GM23338 (cell line): ENCODE results near the gene GPR39. TPM values are rescaled to one million over a fixed set of nuclear protein-coding genes. Genes with fewer than 3 reads are reported as not detected.

Experiments used
- ATAC-seq: fragments of 200-7000 bp; cut with Tn5 transposase; 3 replicates; pipeline ENCODE4 v1.9.1; 2020
- DNase-seq: peaks from one replicate; pipeline ENCODE4 v3.0.0-alpha.2; 2015; ENCODE audit warnings: low spot score
- H2AFZ ChIP-seq: fragments of 200-600 bp; sonication (generic); 2 replicates; pipeline ENCODE4 v1.8.0; 2016; ENCODE audit warnings: antibody characterized with exemption, mild to moderate bottlenecking, moderate library complexity
- H3F3A ChIP-seq: fragments of 200-600 bp; sonication (generic); replicated peaks from 2 replicates; pipeline ENCODE4 v1.8.0; 2017; ENCODE audit warnings: antibody characterized with exemption, mixed run types, low read depth
- H3K27ac ChIP-seq: fragments of 200-600 bp; sonication (generic); 2 replicates; pipeline ENCODE4 v1.6.1; 2016; ENCODE audit warnings: low read depth
- H3K27me3 ChIP-seq: fragments of 200-600 bp; sonication (generic); 2 replicates; pipeline ENCODE4 v1.8.0; 2016; ENCODE audit warnings: mild to moderate bottlenecking, mixed run types, moderate library complexity; ENCODE audit not compliant: insufficient read depth
- H3K36me3 ChIP-seq: fragments of 200-600 bp; sonication (generic); 2 replicates; pipeline ENCODE4 v1.8.0; 2016; ENCODE audit warnings: mild to moderate bottlenecking; ENCODE audit not compliant: insufficient read depth
- H3K4me1 ChIP-seq: fragments of 200-600 bp; sonication (generic); 2 replicates; pipeline ENCODE4 v1.8.0; 2016; ENCODE audit warnings: mild to moderate bottlenecking, moderate library complexity; ENCODE audit not compliant: insufficient read depth
- H3K4me2 ChIP-seq: fragments of 200-600 bp; sonication (generic); 2 replicates; pipeline ENCODE4 v1.7.1; 2017; ENCODE audit warnings: mixed run types
- H3K4me3 ChIP-seq: fragments of 200-600 bp; sonication (generic); 2 replicates; pipeline ENCODE4 v1.6.1; 2016; ENCODE audit warnings: mixed run types
- H3K79me2 ChIP-seq: fragments of 200-600 bp; sonication (generic); replicated peaks from 2 replicates; pipeline ENCODE4 v1.8.0; 2017; ENCODE audit warnings: mild to moderate bottlenecking; ENCODE audit not compliant: insufficient read depth
- H3K9me2 ChIP-seq: fragments of 200-600 bp; sonication (generic); 2 replicates; pipeline ENCODE4 v1.8.0; 2017; ENCODE audit not compliant: insufficient read depth
- H4K20me1 ChIP-seq: fragments of 200-600 bp; sonication (generic); replicated peaks from 2 replicates; pipeline ENCODE4 v1.8.0; 2017; ENCODE audit warnings: mild to moderate bottlenecking; ENCODE audit not compliant: insufficient read depth
- H3K27ac Mint-ChIP-seq: 2 replicates; pipeline ENCODE4 v1.8.0; 2020; ENCODE audit warnings: inconsistent platforms, mild to moderate bottlenecking, moderate library complexity, mixed read lengths
- H3K27me3 Mint-ChIP-seq: 3 replicates; pipeline ENCODE4 v1.8.0; 2022; ENCODE audit warnings: low read depth, mild to moderate bottlenecking, moderate library complexity, mixed read lengths, inconsistent platforms; ENCODE audit not compliant: insufficient read depth, poor library complexity
- H3K36me3 Mint-ChIP-seq: 3 replicates; pipeline ENCODE4 v1.8.0; 2021; ENCODE audit warnings: low read depth, mild to moderate bottlenecking, inconsistent platforms, moderate library complexity, mixed read lengths
- H3K4me1 Mint-ChIP-seq: 3 replicates; pipeline ENCODE4 v1.8.0; 2020; ENCODE audit warnings: mild to moderate bottlenecking, inconsistent platforms, mixed read lengths
- H3K4me3 Mint-ChIP-seq: 3 replicates; pipeline ENCODE4 v1.8.0; 2021; ENCODE audit warnings: moderate library complexity, mild to moderate bottlenecking, inconsistent platforms, mixed read lengths
- H3K9me3 Mint-ChIP-seq: 3 replicates; pipeline ENCODE4 v1.8.0; 2020; ENCODE audit warnings: moderate library complexity, mild to moderate bottlenecking, inconsistent platforms, mixed read lengths
- CREB1 ChIP-seq: fragments of 250-450 bp; sonication (Bioruptor Pico); IDR thresholded peaks from 2 replicates; pipeline ENCODE4 v1.5.0; 2020; ENCODE audit warnings: low read depth, mild to moderate bottlenecking, moderate library complexity
- EZH2 ChIP-seq: fragments of 200-600 bp; sonication (generic); IDR thresholded peaks from one replicate; pipeline ENCODE4 v1.8.0; 2017; ENCODE audit warnings: antibody characterized with exemption, mild to moderate bottlenecking, low read depth; ENCODE audit not compliant: unreplicated experiment
- EZH2phosphoT487 ChIP-seq: fragments of 200-600 bp; sonication (generic); IDR thresholded peaks from one replicate; pipeline ENCODE4 v1.8.1; 2018; ENCODE audit warnings: antibody characterized with exemption; ENCODE audit not compliant: unreplicated experiment
- JUNB ChIP-seq: IDR thresholded peaks from one replicate; pipeline ENCODE4 v1.6.1; 2016; ENCODE audit warnings: antibody characterized with exemption; ENCODE audit not compliant: unreplicated experiment
- NANOG ChIP-seq: IDR thresholded peaks from 2 replicates; pipeline ENCODE4 v1.6.1; 2016; ENCODE audit warnings: antibody characterized with exemption, borderline replicate concordance
- POLR2AphosphoS5 ChIP-seq: IDR thresholded peaks from 2 replicates; pipeline ENCODE4 v1.6.1; 2016; ENCODE audit warnings: antibody characterized with exemption, low read depth
- STAT1 ChIP-seq: IDR thresholded peaks from one replicate; pipeline ENCODE4 v1.6.1; 2016; ENCODE audit warnings: antibody characterized with exemption; ENCODE audit not compliant: unreplicated experiment
- ZNF114 ChIP-seq: fragments of 250-450 bp; sonication (Bioruptor Pico); IDR thresholded peaks from 2 replicates; pipeline ENCODE4 v1.5.0; 2020; ENCODE audit warnings: mild to moderate bottlenecking, moderate library complexity
- ZNF331 ChIP-seq: fragments of 250-450 bp; sonication (Bioruptor Pico); IDR thresholded peaks from 2 replicates; pipeline ENCODE4 v1.5.0; 2020; ENCODE audit warnings: low read depth, mild to moderate bottlenecking, moderate library complexity
- polyA plus RNA-seq: library from polyadenylated mRNA; unstranded; fragments of >200 nt; fragmentation: Nextera tagmentation; extraction: Ambion mirVana; gene quantifications from 2 replicates; pipeline ENCODE4 v1.2.1, GENCODE V29; 2016
- total RNA-seq: library from RNA; depleted of rRNA; stranded (reverse); fragments of >200 nt; shearing (Covaris generic); gene quantifications from 2 replicates; pipeline ENCODE4 v1.2.3, GENCODE V29; 2014
- TF ChIP-seq, protein P1 (sequence below): IDR thresholded peaks from one replicate; pipeline ENCODE4 v1.6.1; 2018; ENCODE audit warnings: antibody characterized with exemption; ENCODE audit not compliant: unreplicated experiment
- TF ChIP-seq, protein P2 (sequence below): IDR thresholded peaks from 2 replicates; pipeline ENCODE4 v1.6.1; 2016; ENCODE audit warnings: antibody characterized with exemption
- TF ChIP-seq, protein P3 (sequence below), 2 experiments: fragments of 200-600 bp in 1 of 2; sonication (generic) in 1 of 2; conservative IDR thresholded peaks; 2 replicates each; pipeline versions ENCODE4 v1.5.1 to v1.6.1; 2016 to 2017; ENCODE audit warnings: antibody characterized with exemption in 2 of 2, low read depth in 2 of 2, mild to moderate bottlenecking in 2 of 2, moderate library complexity in 1 of 2
- TF ChIP-seq, protein P4 (sequence below): fragments of 250-450 bp; sonication (Bioruptor Pico); IDR thresholded peaks from 2 replicates; pipeline ENCODE4 v1.5.0; 2020; ENCODE audit warnings: mild to moderate bottlenecking, moderate library complexity

The GPR39 gene
- total and polyA plus RNA-seq, 2 experiments from 2014 or later = 0.55 to 1.9 TPM

DNA sequence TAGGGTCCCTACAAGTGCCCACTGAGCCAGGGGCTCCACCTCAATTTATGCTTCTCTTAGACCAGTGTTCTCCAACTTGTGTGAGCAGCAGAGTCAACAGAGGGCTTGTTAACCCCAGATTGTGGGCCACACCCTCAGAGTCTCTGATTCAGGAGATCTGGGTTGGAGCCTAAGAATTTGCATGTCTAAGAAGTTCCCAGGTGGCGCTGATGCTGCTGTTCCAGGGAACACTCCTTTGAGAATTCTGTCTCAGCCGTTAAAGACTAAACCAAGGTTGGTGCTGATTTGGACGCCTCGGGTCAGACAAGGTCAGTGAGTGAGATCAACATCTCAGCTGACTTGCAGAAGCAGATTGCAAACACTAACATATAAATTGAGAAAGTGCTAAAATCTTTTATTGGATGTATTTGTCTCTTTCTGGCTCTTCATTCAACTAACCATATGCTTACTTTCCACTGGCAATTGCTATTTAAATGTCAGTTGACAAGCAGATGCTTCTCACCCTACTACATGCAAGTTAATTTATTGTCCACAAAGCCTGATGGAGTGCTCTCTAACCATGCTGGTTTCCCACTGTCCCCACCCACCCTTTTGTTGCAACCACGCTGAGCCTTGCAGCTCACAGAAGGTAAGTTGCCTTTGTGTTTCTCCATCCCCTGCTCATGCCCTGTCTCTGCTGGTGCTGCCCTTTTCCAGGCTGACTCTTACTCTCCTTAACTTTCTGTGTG is 221.9 kb downstream of the GPR39 start:
- no peaks in the 10 kb centered on the region for H3K27me3 ChIP-seq
- no peak overlapping the region for H3K4me3 Mint-ChIP-seq
- DNase-seq = peak; percentile 17
- no peaks in the 10 kb centered on the region for H3K4me1 ChIP-seq
- no peaks in the 10 kb centered on the region for H4K20me1 ChIP-seq
- peaks cover 5% of the 10 kb centered on the region for H3K27me3 Mint-ChIP-seq
- no peak overlapping the region for H3K27ac Mint-ChIP-seq
- no peak overlapping the region for H3K4me2 ChIP-seq
- H3F3A ChIP-seq = no peaks in the 10 kb centered on the region
- H2AFZ ChIP-seq = no peak overlapping the region; the same call in 1 of the 2 replicates
- no peak for ATAC-seq
- no peak overlapping the region for H3K4me3 ChIP-seq
- no peaks in the 10 kb centered on the region for H3K36me3 ChIP-seq
- no peak overlapping the region for H3K27ac ChIP-seq
- peaks cover 18% of the 10 kb centered on the region for H3K4me1 Mint-ChIP-seq
- H3K36me3 Mint-ChIP-seq = no peaks in the 10 kb centered on the region
- TF ChIP-seq STAT1 (no peak), EZH2 (no peak), CREB1 (no peak), POLR2AphosphoS5 (no peak), EZH2phosphoT487 (no peak), ZNF114 (no peak), ZNF331 (CRISPR knock-in tag) (no peak), JUNB (no peak), NANOG (no peak)
- TF ChIP-seq, protein P1, sequence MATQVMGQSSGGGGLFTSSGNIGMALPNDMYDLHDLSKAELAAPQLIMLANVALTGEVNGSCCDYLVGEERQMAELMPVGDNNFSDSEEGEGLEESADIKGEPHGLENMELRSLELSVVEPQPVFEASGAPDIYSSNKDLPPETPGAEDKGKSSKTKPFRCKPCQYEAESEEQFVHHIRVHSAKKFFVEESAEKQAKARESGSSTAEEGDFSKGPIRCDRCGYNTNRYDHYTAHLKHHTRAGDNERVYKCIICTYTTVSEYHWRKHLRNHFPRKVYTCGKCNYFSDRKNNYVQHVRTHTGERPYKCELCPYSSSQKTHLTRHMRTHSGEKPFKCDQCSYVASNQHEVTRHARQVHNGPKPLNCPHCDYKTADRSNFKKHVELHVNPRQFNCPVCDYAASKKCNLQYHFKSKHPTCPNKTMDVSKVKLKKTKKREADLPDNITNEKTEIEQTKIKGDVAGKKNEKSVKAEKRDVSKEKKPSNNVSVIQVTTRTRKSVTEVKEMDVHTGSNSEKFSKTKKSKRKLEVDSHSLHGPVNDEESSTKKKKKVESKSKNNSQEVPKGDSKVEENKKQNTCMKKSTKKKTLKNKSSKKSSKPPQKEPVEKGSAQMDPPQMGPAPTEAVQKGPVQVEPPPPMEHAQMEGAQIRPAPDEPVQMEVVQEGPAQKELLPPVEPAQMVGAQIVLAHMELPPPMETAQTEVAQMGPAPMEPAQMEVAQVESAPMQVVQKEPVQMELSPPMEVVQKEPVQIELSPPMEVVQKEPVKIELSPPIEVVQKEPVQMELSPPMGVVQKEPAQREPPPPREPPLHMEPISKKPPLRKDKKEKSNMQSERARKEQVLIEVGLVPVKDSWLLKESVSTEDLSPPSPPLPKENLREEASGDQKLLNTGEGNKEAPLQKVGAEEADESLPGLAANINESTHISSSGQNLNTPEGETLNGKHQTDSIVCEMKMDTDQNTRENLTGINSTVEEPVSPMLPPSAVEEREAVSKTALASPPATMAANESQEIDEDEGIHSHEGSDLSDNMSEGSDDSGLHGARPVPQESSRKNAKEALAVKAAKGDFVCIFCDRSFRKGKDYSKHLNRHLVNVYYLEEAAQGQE = no peak
- TF ChIP-seq, protein P2, sequence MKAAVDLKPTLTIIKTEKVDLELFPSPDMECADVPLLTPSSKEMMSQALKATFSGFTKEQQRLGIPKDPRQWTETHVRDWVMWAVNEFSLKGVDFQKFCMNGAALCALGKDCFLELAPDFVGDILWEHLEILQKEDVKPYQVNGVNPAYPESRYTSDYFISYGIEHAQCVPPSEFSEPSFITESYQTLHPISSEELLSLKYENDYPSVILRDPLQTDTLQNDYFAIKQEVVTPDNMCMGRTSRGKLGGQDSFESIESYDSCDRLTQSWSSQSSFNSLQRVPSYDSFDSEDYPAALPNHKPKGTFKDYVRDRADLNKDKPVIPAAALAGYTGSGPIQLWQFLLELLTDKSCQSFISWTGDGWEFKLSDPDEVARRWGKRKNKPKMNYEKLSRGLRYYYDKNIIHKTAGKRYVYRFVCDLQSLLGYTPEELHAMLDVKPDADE = no peak
- TF ChIP-seq, protein P3, sequence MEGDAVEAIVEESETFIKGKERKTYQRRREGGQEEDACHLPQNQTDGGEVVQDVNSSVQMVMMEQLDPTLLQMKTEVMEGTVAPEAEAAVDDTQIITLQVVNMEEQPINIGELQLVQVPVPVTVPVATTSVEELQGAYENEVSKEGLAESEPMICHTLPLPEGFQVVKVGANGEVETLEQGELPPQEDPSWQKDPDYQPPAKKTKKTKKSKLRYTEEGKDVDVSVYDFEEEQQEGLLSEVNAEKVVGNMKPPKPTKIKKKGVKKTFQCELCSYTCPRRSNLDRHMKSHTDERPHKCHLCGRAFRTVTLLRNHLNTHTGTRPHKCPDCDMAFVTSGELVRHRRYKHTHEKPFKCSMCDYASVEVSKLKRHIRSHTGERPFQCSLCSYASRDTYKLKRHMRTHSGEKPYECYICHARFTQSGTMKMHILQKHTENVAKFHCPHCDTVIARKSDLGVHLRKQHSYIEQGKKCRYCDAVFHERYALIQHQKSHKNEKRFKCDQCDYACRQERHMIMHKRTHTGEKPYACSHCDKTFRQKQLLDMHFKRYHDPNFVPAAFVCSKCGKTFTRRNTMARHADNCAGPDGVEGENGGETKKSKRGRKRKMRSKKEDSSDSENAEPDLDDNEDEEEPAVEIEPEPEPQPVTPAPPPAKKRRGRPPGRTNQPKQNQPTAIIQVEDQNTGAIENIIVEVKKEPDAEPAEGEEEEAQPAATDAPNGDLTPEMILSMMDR (conservative IDR thresholded peaks at IDR 0.05; ENCODE audit: low read depth in 2 of 2) = no peak
- TF ChIP-seq, protein P4, sequence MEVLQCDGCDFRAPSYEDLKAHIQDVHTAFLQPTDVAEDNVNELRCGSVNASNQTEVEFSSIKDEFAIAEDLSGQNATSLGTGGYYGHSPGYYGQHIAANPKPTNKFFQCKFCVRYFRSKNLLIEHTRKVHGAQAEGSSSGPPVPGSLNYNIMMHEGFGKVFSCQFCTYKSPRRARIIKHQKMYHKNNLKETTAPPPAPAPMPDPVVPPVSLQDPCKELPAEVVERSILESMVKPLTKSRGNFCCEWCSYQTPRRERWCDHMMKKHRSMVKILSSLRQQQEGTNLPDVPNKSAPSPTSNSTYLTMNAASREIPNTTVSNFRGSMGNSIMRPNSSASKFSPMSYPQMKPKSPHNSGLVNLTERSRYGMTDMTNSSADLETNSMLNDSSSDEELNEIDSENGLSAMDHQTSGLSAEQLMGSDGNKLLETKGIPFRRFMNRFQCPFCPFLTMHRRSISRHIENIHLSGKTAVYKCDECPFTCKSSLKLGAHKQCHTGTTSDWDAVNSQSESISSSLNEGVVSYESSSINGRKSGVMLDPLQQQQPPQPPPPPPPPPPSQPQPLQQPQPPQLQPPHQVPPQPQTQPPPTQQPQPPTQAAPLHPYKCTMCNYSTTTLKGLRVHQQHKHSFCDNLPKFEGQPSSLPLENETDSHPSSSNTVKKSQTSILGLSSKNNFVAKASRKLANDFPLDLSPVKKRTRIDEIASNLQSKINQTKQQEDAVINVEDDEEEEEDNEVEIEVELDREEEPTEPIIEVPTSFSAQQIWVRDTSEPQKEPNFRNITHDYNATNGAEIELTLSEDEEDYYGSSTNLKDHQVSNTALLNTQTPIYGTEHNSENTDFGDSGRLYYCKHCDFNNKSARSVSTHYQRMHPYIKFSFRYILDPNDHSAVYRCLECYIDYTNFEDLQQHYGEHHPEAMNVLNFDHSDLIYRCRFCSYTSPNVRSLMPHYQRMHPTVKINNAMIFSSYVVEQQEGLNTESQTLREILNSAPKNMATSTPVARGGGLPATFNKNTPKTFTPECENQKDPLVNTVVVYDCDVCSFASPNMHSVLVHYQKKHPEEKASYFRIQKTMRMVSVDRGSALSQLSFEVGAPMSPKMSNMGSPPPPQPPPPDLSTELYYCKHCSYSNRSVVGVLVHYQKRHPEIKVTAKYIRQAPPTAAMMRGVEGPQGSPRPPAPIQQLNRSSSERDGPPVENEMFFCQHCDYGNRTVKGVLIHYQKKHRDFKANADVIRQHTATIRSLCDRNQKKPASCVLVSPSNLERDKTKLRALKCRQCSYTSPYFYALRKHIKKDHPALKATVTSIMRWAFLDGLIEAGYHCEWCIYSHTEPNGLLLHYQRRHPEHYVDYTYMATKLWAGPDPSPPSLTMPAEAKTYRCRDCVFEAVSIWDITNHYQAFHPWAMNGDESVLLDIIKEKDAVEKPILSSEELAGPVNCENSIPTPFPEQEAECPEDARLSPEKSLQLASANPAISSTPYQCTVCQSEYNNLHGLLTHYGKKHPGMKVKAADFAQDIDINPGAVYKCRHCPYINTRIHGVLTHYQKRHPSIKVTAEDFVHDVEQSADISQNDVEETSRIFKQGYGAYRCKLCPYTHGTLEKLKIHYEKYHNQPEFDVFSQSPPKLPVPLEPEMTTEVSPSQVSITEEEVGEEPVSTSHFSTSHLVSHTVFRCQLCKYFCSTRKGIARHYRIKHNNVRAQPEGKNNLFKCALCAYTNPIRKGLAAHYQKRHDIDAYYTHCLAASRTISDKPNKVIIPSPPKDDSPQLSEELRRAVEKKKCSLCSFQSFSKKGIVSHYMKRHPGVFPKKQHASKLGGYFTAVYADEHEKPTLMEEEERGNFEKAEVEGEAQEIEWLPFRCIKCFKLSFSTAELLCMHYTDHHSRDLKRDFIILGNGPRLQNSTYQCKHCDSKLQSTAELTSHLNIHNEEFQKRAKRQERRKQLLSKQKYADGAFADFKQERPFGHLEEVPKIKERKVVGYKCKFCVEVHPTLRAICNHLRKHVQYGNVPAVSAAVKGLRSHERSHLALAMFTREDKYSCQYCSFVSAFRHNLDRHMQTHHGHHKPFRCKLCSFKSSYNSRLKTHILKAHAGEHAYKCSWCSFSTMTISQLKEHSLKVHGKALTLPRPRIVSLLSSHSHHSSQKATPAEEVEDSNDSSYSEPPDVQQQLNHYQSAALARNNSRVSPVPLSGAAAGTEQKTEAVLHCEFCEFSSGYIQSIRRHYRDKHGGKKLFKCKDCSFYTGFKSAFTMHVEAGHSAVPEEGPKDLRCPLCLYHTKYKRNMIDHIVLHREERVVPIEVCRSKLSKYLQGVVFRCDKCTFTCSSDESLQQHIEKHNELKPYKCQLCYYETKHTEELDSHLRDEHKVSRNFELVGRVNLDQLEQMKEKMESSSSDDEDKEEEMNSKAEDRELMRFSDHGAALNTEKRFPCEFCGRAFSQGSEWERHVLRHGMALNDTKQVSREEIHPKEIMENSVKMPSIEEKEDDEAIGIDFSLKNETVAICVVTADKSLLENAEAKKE = no peak
- H3K79me2 ChIP-seq = no peaks in the 10 kb centered on the region
- H3K9me2 ChIP-seq = peaks cover 23% of the 10 kb centered on the region
- H3K9me3 Mint-ChIP-seq = peaks cover 3% of the 10 kb centered on the region; the same call in 1 of the 3 replicates
